ENCODE measurements around the gene EPX. TPM values are rescaled to one million over a fixed set of nuclear protein-coding genes. Genes with fewer than 3 reads are reported as not detected.
A peak's percentile ranks its signal among the peaks of the same experiment; 100 is the strongest.

Gene EPX
- total RNA-seq, 1 donor from 2014 or later = not detected

DNA sequence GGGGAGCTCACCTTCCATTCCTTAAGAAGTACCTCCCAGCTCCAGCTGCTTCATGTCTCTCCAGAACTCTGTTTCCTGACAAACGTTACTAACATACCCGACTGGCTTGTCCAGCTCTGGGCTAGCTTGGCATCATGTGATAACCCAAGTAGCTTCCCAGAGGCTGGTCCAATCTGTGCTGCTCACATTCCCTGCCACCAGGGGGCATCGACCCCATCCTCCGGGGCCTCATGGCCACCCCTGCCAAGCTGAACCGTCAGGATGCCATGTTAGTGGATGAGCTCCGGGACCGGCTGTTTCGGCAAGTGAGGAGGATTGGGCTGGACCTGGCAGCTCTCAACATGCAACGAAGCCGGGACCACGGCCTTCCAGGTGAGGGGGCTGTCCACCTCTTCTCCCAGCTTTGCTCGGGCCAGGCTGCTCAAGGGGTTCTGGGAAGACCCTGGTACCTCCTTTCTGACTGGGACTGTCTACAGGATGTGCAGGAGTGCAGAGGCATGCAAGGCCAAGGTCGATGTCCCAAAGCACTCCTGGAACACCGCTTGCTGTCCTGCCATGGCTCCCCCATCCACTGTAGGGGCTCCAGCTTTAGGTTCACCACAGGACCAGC, 7.6 kb downstream of the EPX start:
- Mint-ChIP-seq H3K4me1 (ENCODE audit: low read depth, unreplicated experiment) (no peaks in the 10 kb centered on the region), H3K4me3 (ENCODE audit: unreplicated experiment) (no peak overlapping the region), H3K27me3 (ENCODE audit: unreplicated experiment) (no peaks in the 10 kb centered on the region), H3K36me3 (ENCODE audit: unreplicated experiment) (no peaks in the 10 kb centered on the region), H3K9me3 (ENCODE audit: unreplicated experiment) (peaks cover 5% of the 10 kb centered on the region), H3K27ac (ENCODE audit: unreplicated experiment) (no peak overlapping the region)
- TF ChIP-seq, protein P1, sequence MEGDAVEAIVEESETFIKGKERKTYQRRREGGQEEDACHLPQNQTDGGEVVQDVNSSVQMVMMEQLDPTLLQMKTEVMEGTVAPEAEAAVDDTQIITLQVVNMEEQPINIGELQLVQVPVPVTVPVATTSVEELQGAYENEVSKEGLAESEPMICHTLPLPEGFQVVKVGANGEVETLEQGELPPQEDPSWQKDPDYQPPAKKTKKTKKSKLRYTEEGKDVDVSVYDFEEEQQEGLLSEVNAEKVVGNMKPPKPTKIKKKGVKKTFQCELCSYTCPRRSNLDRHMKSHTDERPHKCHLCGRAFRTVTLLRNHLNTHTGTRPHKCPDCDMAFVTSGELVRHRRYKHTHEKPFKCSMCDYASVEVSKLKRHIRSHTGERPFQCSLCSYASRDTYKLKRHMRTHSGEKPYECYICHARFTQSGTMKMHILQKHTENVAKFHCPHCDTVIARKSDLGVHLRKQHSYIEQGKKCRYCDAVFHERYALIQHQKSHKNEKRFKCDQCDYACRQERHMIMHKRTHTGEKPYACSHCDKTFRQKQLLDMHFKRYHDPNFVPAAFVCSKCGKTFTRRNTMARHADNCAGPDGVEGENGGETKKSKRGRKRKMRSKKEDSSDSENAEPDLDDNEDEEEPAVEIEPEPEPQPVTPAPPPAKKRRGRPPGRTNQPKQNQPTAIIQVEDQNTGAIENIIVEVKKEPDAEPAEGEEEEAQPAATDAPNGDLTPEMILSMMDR (IDR thresholded peaks at IDR 0.05; ENCODE audit: partially characterized antibody, unreplicated experiment) = peak; percentile 74
- DNase-seq = peak; percentile 77

GRCh38 chr17:58202859-58203258, 10.3 kb downstream of the EPX start:
- H3K27ac Mint-ChIP-seq (ENCODE audit: unreplicated experiment) = no peak overlapping the region
- no peaks in the 10 kb centered on the region for H3K36me3 Mint-ChIP-seq (ENCODE audit: unreplicated experiment)
- no peak for DNase-seq
- TF ChIP-seq, protein P1 (IDR thresholded peaks at IDR 0.05; ENCODE audit: partially characterized antibody, unreplicated experiment) = no peak
- no peaks in the 10 kb centered on the region for H3K4me1 Mint-ChIP-seq (ENCODE audit: low read depth, unreplicated experiment)
- no peak overlapping the region for H3K4me3 Mint-ChIP-seq (ENCODE audit: unreplicated experiment)
- H3K27me3 Mint-ChIP-seq (ENCODE audit: unreplicated experiment) = no peaks in the 10 kb centered on the region
- H3K9me3 Mint-ChIP-seq (ENCODE audit: unreplicated experiment) = peaks cover 2% of the 10 kb centered on the region

- TF ChIP-seq, protein P1 (IDR thresholded peaks at IDR 0.05; ENCODE audit: partially characterized antibody, unreplicated experiment) = no peak
- Mint-ChIP-seq H3K36me3 (ENCODE audit: unreplicated experiment) (peaks cover 1% of the 10 kb centered on the region), H3K4me3 (ENCODE audit: unreplicated experiment) (no peak overlapping the region), H3K9me3 (ENCODE audit: unreplicated experiment) (peaks cover 2% of the 10 kb centered on the region), H3K27ac (ENCODE audit: unreplicated experiment) (no peak overlapping the region), H3K27me3 (ENCODE audit: unreplicated experiment) (no peaks in the 10 kb centered on the region), H3K4me1 (ENCODE audit: low read depth, unreplicated experiment) (no peaks in the 10 kb centered on the region)
- DNase-seq = no peak
These were observed 12.3 kb downstream of the EPX start for GRCh38 chr17:58204796-58205195.

DNA sequence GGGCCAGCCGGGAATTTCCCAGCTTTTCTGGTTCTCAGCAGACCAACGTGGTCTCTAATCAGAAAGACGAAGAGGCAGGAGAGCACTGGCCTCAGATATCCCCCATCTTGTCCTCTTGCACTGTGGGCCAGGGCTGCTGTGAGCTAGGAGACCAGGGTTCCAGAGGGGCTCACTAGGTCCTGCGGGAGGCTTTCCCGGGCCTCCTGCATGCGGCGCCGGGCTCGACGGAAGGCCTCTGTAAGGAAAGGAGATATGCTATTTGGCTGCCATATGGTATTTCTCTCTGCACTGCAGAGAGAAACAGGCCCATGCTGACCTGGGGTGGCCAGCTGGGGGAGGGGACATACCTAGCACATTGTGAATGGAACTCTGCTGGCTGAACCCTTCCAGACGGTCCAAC, 13.4 kb downstream of the EPX start:
- Mint-ChIP-seq H3K36me3 (ENCODE audit: unreplicated experiment) (peaks cover 6% of the 10 kb centered on the region), H3K4me1 (ENCODE audit: low read depth, unreplicated experiment) (no peaks in the 10 kb centered on the region), H3K9me3 (ENCODE audit: unreplicated experiment) (peaks cover 2% of the 10 kb centered on the region), H3K27me3 (ENCODE audit: unreplicated experiment) (no peaks in the 10 kb centered on the region), H3K4me3 (ENCODE audit: unreplicated experiment) (no peak overlapping the region), H3K27ac (ENCODE audit: unreplicated experiment) (no peak overlapping the region)
- TF ChIP-seq, protein P1 (IDR thresholded peaks at IDR 0.05; ENCODE audit: partially characterized antibody, unreplicated experiment) = no peak
- no peak for DNase-seq

DNA sequence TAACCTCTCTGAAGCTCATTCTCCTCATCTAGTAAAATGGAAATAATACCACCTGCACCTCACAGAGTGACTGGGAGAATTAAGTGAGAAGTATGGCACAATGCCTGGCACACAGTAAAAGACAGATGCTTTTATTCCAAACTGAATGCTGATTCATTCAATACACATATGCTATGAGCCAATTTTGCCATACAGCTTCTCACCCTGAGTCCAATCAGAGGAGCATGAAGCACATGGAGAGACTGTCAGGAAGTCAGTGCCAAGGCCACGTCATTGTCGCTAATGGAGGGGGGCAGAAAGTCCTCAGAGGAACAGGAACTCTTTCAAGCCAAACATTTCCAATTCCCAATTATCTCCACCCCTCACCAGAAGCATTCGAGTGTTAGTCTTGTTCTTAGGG, 14.9 kb downstream of the EPX start:
- H3K9me3 Mint-ChIP-seq (ENCODE audit: unreplicated experiment) = peaks cover 2% of the 10 kb centered on the region
- DNase-seq = no peak
- H3K27me3 Mint-ChIP-seq (ENCODE audit: unreplicated experiment) = no peaks in the 10 kb centered on the region
- H3K4me1 Mint-ChIP-seq (ENCODE audit: low read depth, unreplicated experiment) = no peaks in the 10 kb centered on the region
- peaks cover 6% of the 10 kb centered on the region for H3K36me3 Mint-ChIP-seq (ENCODE audit: unreplicated experiment)
- no peak overlapping the region for H3K27ac Mint-ChIP-seq (ENCODE audit: unreplicated experiment)
- TF ChIP-seq, protein P1 (IDR thresholded peaks at IDR 0.05; ENCODE audit: partially characterized antibody, unreplicated experiment) = no peak
- H3K4me3 Mint-ChIP-seq (ENCODE audit: unreplicated experiment) = no peak overlapping the region
